ENCODE measurements around the gene SLC9A9.

Gene SLC9A9

GRCh38 chr3:143428294-143428693 is 420.0 kb downstream of the SLC9A9 start:
- H3K27ac ChIP-seq (ENCODE audit: low read depth, low read length) = no peak overlapping the region
- no peak overlapping the region for H3K4me3 ChIP-seq (ENCODE audit: low read depth, low read length)
- H3K9me3 ChIP-seq (ENCODE audit: control insufficient read depth, insufficient read depth, low read length) = no peaks in the 10 kb centered on the region
- H3K9ac ChIP-seq (ENCODE audit: low read depth, low read length) = no peak overlapping the region
- no peaks in the 10 kb centered on the region for H3K27me3 ChIP-seq (ENCODE audit: control insufficient read depth, insufficient read depth, low read length)
- H3K4me1 ChIP-seq (ENCODE audit: control insufficient read depth, insufficient read depth, low read length) = peaks cover 14% of the 10 kb centered on the region
- H3K36me3 ChIP-seq (ENCODE audit: control insufficient read depth, insufficient read depth, low read length) = no peaks in the 10 kb centered on the region

- H3K36me3 ChIP-seq (ENCODE audit: control insufficient read depth, insufficient read depth, low read length) = no peaks in the 10 kb centered on the region
- no peaks in the 10 kb centered on the region for H3K9me3 ChIP-seq (ENCODE audit: control insufficient read depth, insufficient read depth, low read length)
- no peak overlapping the region for H3K9ac ChIP-seq (ENCODE audit: low read depth, low read length)
- H3K4me1 ChIP-seq (ENCODE audit: control insufficient read depth, insufficient read depth, low read length) = peaks cover 14% of the 10 kb centered on the region
- H3K4me3 ChIP-seq (ENCODE audit: low read depth, low read length) = no peak overlapping the region
- no peak overlapping the region for H3K27ac ChIP-seq (ENCODE audit: low read depth, low read length)
- no peaks in the 10 kb centered on the region for H3K27me3 ChIP-seq (ENCODE audit: control insufficient read depth, insufficient read depth, low read length)
These were observed 420.6 kb downstream of the SLC9A9 start for GRCh38 chr3:143427631-143428030.

GRCh38 chr3:143424874-143425273 is 423.4 kb downstream of the SLC9A9 start:
- Histone ChIP-seq H3K9me3 (ENCODE audit: control insufficient read depth, insufficient read depth, low read length) (no peaks in the 10 kb centered on the region), H3K9ac (ENCODE audit: low read depth, low read length) (no peak overlapping the region), H3K4me3 (ENCODE audit: low read depth, low read length) (no peak overlapping the region), H3K27ac (ENCODE audit: low read depth, low read length) (no peak overlapping the region), H3K4me1 (ENCODE audit: control insufficient read depth, insufficient read depth, low read length) (peaks cover 5% of the 10 kb centered on the region), H3K36me3 (ENCODE audit: control insufficient read depth, insufficient read depth, low read length) (no peaks in the 10 kb centered on the region), H3K27me3 (ENCODE audit: control insufficient read depth, insufficient read depth, low read length) (no peaks in the 10 kb centered on the region)

GRCh38 chr3:143421556-143421955 is 426.7 kb downstream of the SLC9A9 start:
- Histone ChIP-seq H3K36me3 (ENCODE audit: control insufficient read depth, insufficient read depth, low read length) (no peaks in the 10 kb centered on the region), H3K27ac (ENCODE audit: low read depth, low read length) (no peak overlapping the region), H3K27me3 (ENCODE audit: control insufficient read depth, insufficient read depth, low read length) (no peaks in the 10 kb centered on the region), H3K4me1 (ENCODE audit: control insufficient read depth, insufficient read depth, low read length) (no peaks in the 10 kb centered on the region), H3K4me3 (ENCODE audit: low read depth, low read length) (no peak overlapping the region), H3K9ac (ENCODE audit: low read depth, low read length) (no peak overlapping the region), H3K9me3 (ENCODE audit: control insufficient read depth, insufficient read depth, low read length) (no peaks in the 10 kb centered on the region)

- no peaks in the 10 kb centered on the region for H3K36me3 ChIP-seq (ENCODE audit: control insufficient read depth, insufficient read depth, low read length)
- no peak overlapping the region for H3K27ac ChIP-seq (ENCODE audit: low read depth, low read length)
- no peaks in the 10 kb centered on the region for H3K9me3 ChIP-seq (ENCODE audit: control insufficient read depth, insufficient read depth, low read length)
- H3K27me3 ChIP-seq (ENCODE audit: control insufficient read depth, insufficient read depth, low read length) = no peaks in the 10 kb centered on the region
- H3K4me1 ChIP-seq (ENCODE audit: control insufficient read depth, insufficient read depth, low read length) = no peaks in the 10 kb centered on the region
- no peak overlapping the region for H3K9ac ChIP-seq (ENCODE audit: low read depth, low read length)
- H3K4me3 ChIP-seq (ENCODE audit: low read depth, low read length) = no peak overlapping the region
These were observed 428.7 kb downstream of the SLC9A9 start for GRCh38 chr3:143419611-143420010.

- Histone ChIP-seq H3K36me3 (ENCODE audit: control insufficient read depth, insufficient read depth, low read length) (no peaks in the 10 kb centered on the region), H3K4me1 (ENCODE audit: control insufficient read depth, insufficient read depth, low read length) (no peaks in the 10 kb centered on the region), H3K9me3 (ENCODE audit: control insufficient read depth, insufficient read depth, low read length) (no peaks in the 10 kb centered on the region)
These were observed 429.9 kb downstream of the SLC9A9 start for GRCh38 chr3:143418391-143418790.

GRCh38 chr3:143416229-143416628 is 432.0 kb downstream of the SLC9A9 start:
- Histone ChIP-seq H3K9me3 (ENCODE audit: control insufficient read depth, insufficient read depth, low read length) (no peaks in the 10 kb centered on the region), H3K27me3 (ENCODE audit: control insufficient read depth, insufficient read depth, low read length) (no peaks in the 10 kb centered on the region), H3K4me1 (ENCODE audit: control insufficient read depth, insufficient read depth, low read length) (no peaks in the 10 kb centered on the region), H3K27ac (ENCODE audit: low read depth, low read length) (no peak overlapping the region), H3K4me3 (ENCODE audit: low read depth, low read length) (no peak overlapping the region), H3K36me3 (ENCODE audit: control insufficient read depth, insufficient read depth, low read length) (no peaks in the 10 kb centered on the region), H3K9ac (ENCODE audit: low read depth, low read length) (no peak overlapping the region)

More at GRCh38 chr3:143418391-143418790, 429.9 kb downstream of the SLC9A9 start:
- H3K27ac ChIP-seq (ENCODE audit: low read depth, low read length) = no peak overlapping the region
- no peak overlapping the region for H3K4me3 ChIP-seq (ENCODE audit: low read depth, low read length)
- no peak overlapping the region for H3K9ac ChIP-seq (ENCODE audit: low read depth, low read length)
- no peaks in the 10 kb centered on the region for H3K27me3 ChIP-seq (ENCODE audit: control insufficient read depth, insufficient read depth, low read length)

- H3K4me1 ChIP-seq (ENCODE audit: control insufficient read depth, insufficient read depth, low read length) = peaks cover 3% of the 10 kb centered on the region
- no peak overlapping the region for H3K9ac ChIP-seq (ENCODE audit: low read depth, low read length)
- no peak overlapping the region for H3K27ac ChIP-seq (ENCODE audit: low read depth, low read length)
- no peaks in the 10 kb centered on the region for H3K27me3 ChIP-seq (ENCODE audit: control insufficient read depth, insufficient read depth, low read length)
- no peaks in the 10 kb centered on the region for H3K9me3 ChIP-seq (ENCODE audit: control insufficient read depth, insufficient read depth, low read length)
- no peak overlapping the region for H3K4me3 ChIP-seq (ENCODE audit: low read depth, low read length)
- no peaks in the 10 kb centered on the region for H3K36me3 ChIP-seq (ENCODE audit: control insufficient read depth, insufficient read depth, low read length)
These were observed 433.6 kb downstream of the SLC9A9 start for GRCh38 chr3:143414571-143415253.

- Histone ChIP-seq H3K27ac (ENCODE audit: low read depth, low read length) (no peak overlapping the region), H3K27me3 (ENCODE audit: control insufficient read depth, insufficient read depth, low read length) (no peaks in the 10 kb centered on the region), H3K4me1 (ENCODE audit: control insufficient read depth, insufficient read depth, low read length) (peaks cover 17% of the 10 kb centered on the region), H3K9me3 (ENCODE audit: control insufficient read depth, insufficient read depth, low read length) (no peaks in the 10 kb centered on the region), H3K4me3 (ENCODE audit: low read depth, low read length) (no peak overlapping the region), H3K36me3 (ENCODE audit: control insufficient read depth, insufficient read depth, low read length) (no peaks in the 10 kb centered on the region), H3K9ac (ENCODE audit: low read depth, low read length) (no peak overlapping the region)
These were observed 434.9 kb downstream of the SLC9A9 start for GRCh38 chr3:143413372-143413771.

- Histone ChIP-seq H3K36me3 (ENCODE audit: control insufficient read depth, insufficient read depth, low read length) (no peaks in the 10 kb centered on the region), H3K4me1 (ENCODE audit: control insufficient read depth, insufficient read depth, low read length) (peaks cover 23% of the 10 kb centered on the region), H3K27me3 (ENCODE audit: control insufficient read depth, insufficient read depth, low read length) (no peaks in the 10 kb centered on the region), H3K9me3 (ENCODE audit: control insufficient read depth, insufficient read depth, low read length) (no peaks in the 10 kb centered on the region), H3K9ac (ENCODE audit: low read depth, low read length) (no peak overlapping the region), H3K27ac (ENCODE audit: low read depth, low read length) (no peak overlapping the region), H3K4me3 (ENCODE audit: low read depth, low read length) (no peak overlapping the region)
These were observed 436.2 kb downstream of the SLC9A9 start for GRCh38 chr3:143412084-143412483.

- Histone ChIP-seq H3K36me3 (ENCODE audit: control insufficient read depth, insufficient read depth, low read length) (no peaks in the 10 kb centered on the region), H3K4me1 (ENCODE audit: control insufficient read depth, insufficient read depth, low read length) (peaks cover 23% of the 10 kb centered on the region), H3K9me3 (ENCODE audit: control insufficient read depth, insufficient read depth, low read length) (no peaks in the 10 kb centered on the region), H3K27ac (ENCODE audit: low read depth, low read length) (no peak overlapping the region), H3K9ac (ENCODE audit: low read depth, low read length) (no peak overlapping the region), H3K4me3 (ENCODE audit: low read depth, low read length) (no peak overlapping the region), H3K27me3 (ENCODE audit: control insufficient read depth, insufficient read depth, low read length) (no peaks in the 10 kb centered on the region)
These were observed 438.0 kb downstream of the SLC9A9 start for GRCh38 chr3:143410259-143410658.
